A673 (cell line): ENCODE results near the gene TRIM39.

ENCODE experiments used
- EZH2 ChIP-seq: fragments of 200-600 bp; sonication (generic); IDR thresholded peaks from 2 replicates; pipeline ENCODE4 v1.6.1; 2017; ENCODE audit warnings: borderline replicate concordance, low read depth, mild to moderate bottlenecking, mixed read lengths, antibody characterized with exemption, low read length; ENCODE audit not compliant: poor library complexity, severe bottlenecking
- TF ChIP-seq, protein P1 (sequence below): fragments of 300-800, 200-600 bp; sonication (generic); conservative IDR thresholded peaks from 2 replicates; pipeline ENCODE4 v1.5.1; 2017; ENCODE audit warnings: low read depth, mild to moderate bottlenecking, antibody characterized with exemption, low read length, moderate library complexity, mixed read lengths

DNA sequence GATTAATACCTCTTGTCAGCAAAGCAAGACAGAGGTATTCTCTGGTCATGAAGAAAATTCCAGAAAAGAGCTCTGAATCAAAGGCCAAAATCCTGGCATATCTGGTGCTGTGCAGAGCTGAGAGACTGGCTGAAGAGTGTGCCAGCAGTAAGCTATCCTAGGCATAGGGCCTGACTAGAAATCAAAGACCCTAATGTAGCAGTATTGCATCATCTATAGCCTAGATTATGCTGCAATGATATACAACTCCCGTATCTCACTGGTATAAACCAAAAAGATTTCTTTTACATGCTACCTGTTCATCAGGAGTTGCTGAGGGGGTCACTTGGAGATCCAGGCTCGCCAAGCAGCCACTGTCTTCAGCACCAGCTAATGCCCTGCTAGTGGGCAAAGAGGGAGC, 30.9 kb upstream of the TRIM39 start:
- TF ChIP-seq, protein P1, sequence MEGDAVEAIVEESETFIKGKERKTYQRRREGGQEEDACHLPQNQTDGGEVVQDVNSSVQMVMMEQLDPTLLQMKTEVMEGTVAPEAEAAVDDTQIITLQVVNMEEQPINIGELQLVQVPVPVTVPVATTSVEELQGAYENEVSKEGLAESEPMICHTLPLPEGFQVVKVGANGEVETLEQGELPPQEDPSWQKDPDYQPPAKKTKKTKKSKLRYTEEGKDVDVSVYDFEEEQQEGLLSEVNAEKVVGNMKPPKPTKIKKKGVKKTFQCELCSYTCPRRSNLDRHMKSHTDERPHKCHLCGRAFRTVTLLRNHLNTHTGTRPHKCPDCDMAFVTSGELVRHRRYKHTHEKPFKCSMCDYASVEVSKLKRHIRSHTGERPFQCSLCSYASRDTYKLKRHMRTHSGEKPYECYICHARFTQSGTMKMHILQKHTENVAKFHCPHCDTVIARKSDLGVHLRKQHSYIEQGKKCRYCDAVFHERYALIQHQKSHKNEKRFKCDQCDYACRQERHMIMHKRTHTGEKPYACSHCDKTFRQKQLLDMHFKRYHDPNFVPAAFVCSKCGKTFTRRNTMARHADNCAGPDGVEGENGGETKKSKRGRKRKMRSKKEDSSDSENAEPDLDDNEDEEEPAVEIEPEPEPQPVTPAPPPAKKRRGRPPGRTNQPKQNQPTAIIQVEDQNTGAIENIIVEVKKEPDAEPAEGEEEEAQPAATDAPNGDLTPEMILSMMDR, result no peak
- TF ChIP-seq EZH2, result no peak
